Loucy (cell line): ENCODE results near the gene ELSPBP1.

Source experiments
- CTCF ChIP-seq: fragments of 200-600 bp; sonication (generic); conservative IDR thresholded peaks from 2 replicates; pipeline ENCODE4 v1.5.1; 2014; ENCODE audit warnings: mild to moderate bottlenecking, antibody characterized with exemption, low read length
- EZH2phosphoT487 ChIP-seq: fragments of 200-600 bp; IDR thresholded peaks from 2 replicates; pipeline ENCODE4 v1.6.1; 2018; ENCODE audit warnings: antibody characterized with exemption, mild to moderate bottlenecking, moderate library complexity, borderline replicate concordance

DNA sequence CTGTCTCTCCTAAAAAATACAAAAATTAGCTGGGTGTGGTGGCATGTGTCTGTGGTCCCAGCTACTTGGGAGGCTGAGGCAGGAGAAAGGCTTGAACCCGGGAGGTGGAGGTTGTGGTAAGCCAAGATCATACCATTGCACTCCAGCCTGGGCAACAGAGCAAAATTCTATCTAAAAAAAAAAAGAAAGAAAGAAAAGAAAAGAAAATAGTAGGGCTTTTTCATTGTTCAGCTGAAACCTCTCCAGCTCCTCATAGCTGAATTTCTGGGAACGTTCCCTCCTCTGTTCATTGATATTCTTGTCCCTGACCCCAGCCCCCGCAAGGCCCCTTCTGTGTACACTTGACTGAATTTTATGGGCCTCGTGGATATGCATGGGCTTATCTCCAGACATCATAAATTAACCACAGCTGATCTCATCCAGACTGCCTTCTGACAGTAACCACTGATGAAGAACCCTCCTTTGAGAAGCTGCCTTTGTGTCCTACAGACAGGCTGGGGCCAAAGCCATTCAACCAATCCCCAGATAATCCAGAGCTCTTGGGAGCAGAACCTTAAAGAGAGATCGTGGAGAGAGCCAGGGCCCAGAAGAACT, at the start of gene ELSPBP1:
- TF ChIP-seq CTCF = no peak
- no peak for TF ChIP-seq EZH2phosphoT487
